Osteocyte (in vitro differentiated cells): ENCODE results near the gene SMC1B. TPM values are rescaled to one million over a fixed set of nuclear protein-coding genes. Genes with fewer than 3 reads are reported as not detected.

ENCODE experiments used
- DNase-seq: peaks from one replicate; pipeline ENCODE4 v3.0.0; 2021; ENCODE audit warnings: mixed read lengths; ENCODE audit not compliant: unreplicated experiment; ENCODE audit errors: extremely low spot score
- H3K27ac Mint-ChIP-seq: one replicate; pipeline ENCODE4 v1.8.0; 2021; ENCODE audit warnings: mild to moderate bottlenecking, mixed read lengths; ENCODE audit not compliant: unreplicated experiment
- H3K27me3 Mint-ChIP-seq: one replicate; pipeline ENCODE4 v1.8.0; 2021; ENCODE audit warnings: mixed read lengths; ENCODE audit not compliant: unreplicated experiment
- H3K36me3 Mint-ChIP-seq: one replicate; pipeline ENCODE4 v1.8.0; 2021; ENCODE audit warnings: mixed read lengths; ENCODE audit not compliant: unreplicated experiment
- H3K4me1 Mint-ChIP-seq: one replicate; pipeline ENCODE4 v1.8.0; 2021; ENCODE audit warnings: mixed read lengths; ENCODE audit not compliant: unreplicated experiment
- H3K4me3 Mint-ChIP-seq: one replicate; pipeline ENCODE4 v1.8.0; 2021; ENCODE audit warnings: mild to moderate bottlenecking, moderate library complexity, mixed read lengths; ENCODE audit not compliant: unreplicated experiment
- H3K9me3 Mint-ChIP-seq: one replicate; pipeline ENCODE4 v1.8.0; 2021; ENCODE audit warnings: mixed read lengths; ENCODE audit not compliant: unreplicated experiment
- CTCF ChIP-seq: fragments of 200-600 bp; sonication (generic); IDR thresholded peaks from 2 replicates; pipeline ENCODE4 v1.5.0; 2021; ENCODE audit warnings: antibody characterized with exemption, mild to moderate bottlenecking, moderate library complexity
- long read RNA-seq: library from polyadenylated mRNA; unstranded; transcript quantifications from one replicate; pipeline ENCODE4 v2.0.0, GENCODE V29; 2021
- total RNA-seq: library from RNA; stranded (reverse); gene quantifications from 2 replicates; pipeline ENCODE4 v1.2.1, GENCODE V29; 2021

The SMC1B gene
- not detected in 2 replicates for total RNA-seq
- long read RNA-seq = 0 reads

GRCh38 chr22:45413368-45414211, at the start of gene SMC1B, which contains the start of gene RIBC2:
SMC1B (minus strand) TSS chr22:45413599; CDS start chr22:45413567, 32 bp downstream.
RIBC2 (plus strand) TSS chr22:45413693; CDS start chr22:45413887, 194 bp downstream.
- Mint-ChIP-seq H3K4me3 (peak within 1 kb of the TSS; percentile 80), H3K9me3 (no peaks in the 10 kb centered on the region), H3K36me3 (no peaks in the 10 kb centered on the region), H3K4me1 (peaks cover 8% of the 10 kb centered on the region), H3K27me3 (peaks cover 7% of the 10 kb centered on the region), H3K27ac (peak within 1 kb of the TSS; percentile 84)
- DNase-seq = peak; percentile 91
- TF ChIP-seq CTCF = peak; percentile 11

- H3K27ac Mint-ChIP-seq = no peak overlapping the region
- peaks cover 5% of the 10 kb centered on the region for H3K9me3 Mint-ChIP-seq
- H3K36me3 Mint-ChIP-seq = no peaks in the 10 kb centered on the region
- DNase-seq = no peak
- H3K4me1 Mint-ChIP-seq = peaks cover 14% of the 10 kb centered on the region
- H3K27me3 Mint-ChIP-seq = no peaks in the 10 kb centered on the region
- TF ChIP-seq CTCF = peak; percentile 25
- H3K4me3 Mint-ChIP-seq = no peak overlapping the region
These were observed 48.7 kb upstream of the SMC1B start for GRCh38 chr22:45462034-45462655.

GRCh38 chr22:45460288-45461109, 47.1 kb upstream of the SMC1B start:
- Mint-ChIP-seq H3K4me1 (peaks cover 16% of the 10 kb centered on the region), H3K36me3 (no peaks in the 10 kb centered on the region), H3K27ac (no peak overlapping the region), H3K27me3 (no peaks in the 10 kb centered on the region), H3K9me3 (no peaks in the 10 kb centered on the region), H3K4me3 (no peak overlapping the region)
- TF ChIP-seq CTCF = no peak
- DNase-seq = no peak

GRCh38 chr22:45459235-45459634, 45.8 kb upstream of the SMC1B start:
- Mint-ChIP-seq H3K4me1 (peaks cover 28% of the 10 kb centered on the region), H3K9me3 (no peaks in the 10 kb centered on the region), H3K4me3 (no peak overlapping the region), H3K27ac (no peak overlapping the region), H3K27me3 (no peaks in the 10 kb centered on the region), H3K36me3 (no peaks in the 10 kb centered on the region)
- no peak for TF ChIP-seq CTCF
- DNase-seq = no peak
